Ovary (tissue), 9 donors: ENCODE results near the gene NAAA. TPM values are rescaled to one million over a fixed set of nuclear protein-coding genes. Genes with fewer than 3 reads are reported as not detected.
"Not testable (repeated sequence)": the region's sequence is repeated elsewhere in the genome, so short reads cannot be mapped to it uniquely, and the experiment has no call there.

Experiments
- DNase-seq, 5 donors: peaks; one replicate each; pipeline ENCODE4 v3.0.0-alpha.2; 2019 to 2020
- H3K27ac ChIP-seq, 2 donors: fragments of 200-600 bp; one replicate each; pipeline versions ENCODE4 v1.5.1 to v1.8.0; 2019 to 2022
- H3K27me3 ChIP-seq: fragments of 200-600 bp; one replicate; pipeline ENCODE4 v1.8.0; 2022
- H3K36me3 ChIP-seq: fragments of 200-600 bp; sonication (generic); one replicate; pipeline ENCODE4 v1.5.1; 2019
- H3K4me1 ChIP-seq: one replicate; pipeline ENCODE4 v1.8.1; 2013; ENCODE audit warnings: mild to moderate bottlenecking, moderate library complexity; ENCODE audit not compliant: insufficient read depth
- H3K4me3 ChIP-seq: fragments of 200-600 bp; sonication (generic); one replicate; pipeline ENCODE4 v1.5.1; 2017
- H3K9me3 ChIP-seq, 2 donors: fragments of 200-600 bp in 1 of 2; sonication (generic) in 1 of 2; one replicate each; pipeline versions ENCODE4 v1.5.1 to v1.8.1; 2013 to 2019; ENCODE audit warnings: mild to moderate bottlenecking in 1 of 2, moderate library complexity in 1 of 2
- EP300 ChIP-seq: sonication (generic); formaldehyde crosslinking; IDR thresholded peaks from one replicate; pipeline ENCODE4 v1.6.1; 2017; ENCODE audit warnings: antibody characterized with exemption
- POLR2A ChIP-seq: fragments of 450-650 bp; IDR thresholded peaks from one replicate; pipeline ENCODE4 v1.6.1; 2017; ENCODE audit warnings: antibody characterized with exemption, mild to moderate bottlenecking, moderate library complexity
- WGBS, 3 donors: extraction: QIAGEN DNeasy Blood & Tissue Kit in 1 of 3; methylation state at CpG; one replicate each; pipeline versions ENCODE4 v1.1.5 to v1.1.7; 2013 to 2017; 5-methylcytosine and 5-hydroxymethylcytosine counted together
- intact Hi-C, 4 donors: fragments of 100-400 bp; cut with DNase I; formaldehyde crosslinking; loops; one replicate each; pipeline versions ENCODE4 v1.11.0 to v1.15.1; 2022 to 2023
- polyA plus RNA-seq, 2 donors: library from polyadenylated mRNA; stranded (reverse); fragments of 200-250 nt in 1 of 2; fragments of 350-450 nt in 1 of 2; fragmentation: Illumina TruSeq in 1 of 2; extraction: RNeasy Lipid Tissue Mini Kit (QIAGEN cat#74804) in 1 of 2; gene quantifications; one replicate each; pipeline ENCODE4 v1.2.3, GENCODE V29; 2013 to 2014
- total RNA-seq, 7 donors: library from RNA; depleted of rRNA in 2 of 7; stranded (reverse); fragments of >200 nt in 2 of 7; fragmentation: NEBNext Ultra II Directional in 3 of 7; extraction: Animal tissue kit (Norgen Biotek cat#: 25700) in 3 of 7; gene quantifications; one replicate each; pipeline versions ENCODE4 v1.1.0 to v1.2.4, GENCODE V29; 2016 to 2023
- TF ChIP-seq, protein P1 (sequence below), 3 donors: fragments of 450-650 bp in 2 of 3; fragments of 200-600 bp in 1 of 3; IDR thresholded peaks; one replicate each; pipeline versions ENCODE4 v1.5.1 to v1.8.0; 2016 to 2022; ENCODE audit warnings: antibody characterized with exemption in 3 of 3, mild to moderate bottlenecking in 1 of 3
- donor health status: DM: no; HTN: no; CAD: no; lungs with moderate emphysema.
- donor health status: DM: no; HTN: no; CAD: no.
- donor health status: Bipolar disorder and iron deficiency.
- donor health status: DM: yes; HTN: yes; CAD: no.
- donor health status: DM: no; HTN: no; CAD: no.
- donor health status: DM: yes; HTN: yes; CAD: no.

NAAA gene
- total and polyA plus RNA-seq, 9 donors, result 6.2 to 46.7 (median 14.1) TPM

DNA sequence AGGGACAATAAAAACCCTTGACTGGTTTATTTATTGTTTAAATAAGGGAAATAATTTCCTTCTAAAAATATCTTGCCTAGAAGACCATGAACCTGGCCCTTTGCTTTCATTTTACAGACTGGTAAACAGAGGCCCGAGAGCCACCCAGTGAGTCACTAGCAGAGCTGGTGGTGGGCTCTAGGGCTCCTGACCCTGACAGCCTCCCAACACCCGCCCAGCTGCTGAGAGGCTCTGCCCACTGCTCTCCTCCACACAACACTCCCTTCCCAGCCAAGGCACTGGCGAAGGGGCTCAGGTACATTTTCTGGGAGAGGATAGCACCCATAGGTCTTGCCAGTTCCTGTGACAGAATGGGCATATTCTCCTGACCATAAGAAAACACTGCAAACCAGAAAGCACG lies 20.5 kb downstream of the NAAA start:
- DNase-seq, result no peak
- 69 to 81% (median 73%) methylated on average over 4 of the region's 4 CpGs for WGBS, 3 donors
- intact Hi-C loops, result no loop called here
- Histone ChIP-seq H3K36me3 (no peaks in the 10 kb centered on the region), H3K27me3 (no peaks in the 10 kb centered on the region), H3K4me3 (no peak overlapping the region), H3K27ac (no peak overlapping the region), H3K9me3 (no peaks in the 10 kb centered on the region), H3K4me1 (peaks cover 2% of the 10 kb centered on the region)
- TF ChIP-seq POLR2A (no peak), EP300 (no peak)
- TF ChIP-seq, protein P1, sequence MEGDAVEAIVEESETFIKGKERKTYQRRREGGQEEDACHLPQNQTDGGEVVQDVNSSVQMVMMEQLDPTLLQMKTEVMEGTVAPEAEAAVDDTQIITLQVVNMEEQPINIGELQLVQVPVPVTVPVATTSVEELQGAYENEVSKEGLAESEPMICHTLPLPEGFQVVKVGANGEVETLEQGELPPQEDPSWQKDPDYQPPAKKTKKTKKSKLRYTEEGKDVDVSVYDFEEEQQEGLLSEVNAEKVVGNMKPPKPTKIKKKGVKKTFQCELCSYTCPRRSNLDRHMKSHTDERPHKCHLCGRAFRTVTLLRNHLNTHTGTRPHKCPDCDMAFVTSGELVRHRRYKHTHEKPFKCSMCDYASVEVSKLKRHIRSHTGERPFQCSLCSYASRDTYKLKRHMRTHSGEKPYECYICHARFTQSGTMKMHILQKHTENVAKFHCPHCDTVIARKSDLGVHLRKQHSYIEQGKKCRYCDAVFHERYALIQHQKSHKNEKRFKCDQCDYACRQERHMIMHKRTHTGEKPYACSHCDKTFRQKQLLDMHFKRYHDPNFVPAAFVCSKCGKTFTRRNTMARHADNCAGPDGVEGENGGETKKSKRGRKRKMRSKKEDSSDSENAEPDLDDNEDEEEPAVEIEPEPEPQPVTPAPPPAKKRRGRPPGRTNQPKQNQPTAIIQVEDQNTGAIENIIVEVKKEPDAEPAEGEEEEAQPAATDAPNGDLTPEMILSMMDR (IDR thresholded peaks at IDR 0.05), result no peak

DNA sequence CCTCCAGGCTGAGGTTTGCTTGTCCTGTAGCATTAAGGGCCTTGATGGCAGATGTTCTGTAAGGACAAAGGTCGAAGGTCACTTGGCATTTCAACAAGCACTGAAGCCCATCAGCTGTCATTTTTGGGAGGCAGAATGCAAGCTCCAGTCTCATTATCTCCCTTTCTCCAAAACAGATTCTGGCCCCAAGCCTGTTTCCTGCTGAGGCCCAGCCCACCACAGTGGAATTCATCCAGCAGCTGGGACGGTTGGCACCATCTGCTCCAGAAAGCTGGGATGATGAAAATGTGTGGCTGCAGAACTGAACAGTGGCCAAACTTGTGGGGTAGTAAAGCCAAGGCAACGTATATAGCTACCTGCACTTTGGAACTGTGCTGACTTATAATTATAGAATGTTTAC lies 20.9 kb downstream of the NAAA start:
- WGBS, 3 donors, result 16 to 35% (median 24%) methylated on average over 3 of the region's 3 CpGs
- H3K27ac ChIP-seq, result no peak overlapping the region
- intact Hi-C loops, result no loop called here
- peak in 3 of 5 donors; percentile 30 to 48 (median 41) for DNase-seq
- H3K27me3 ChIP-seq, result no peaks in the 10 kb centered on the region
- TF ChIP-seq, protein P1 (IDR thresholded peaks at IDR 0.05), result no peak
- TF ChIP-seq POLR2A (no peak), EP300 (no peak)
- H3K36me3 ChIP-seq, result no peaks in the 10 kb centered on the region
- H3K4me1 ChIP-seq, result peaks cover 2% of the 10 kb centered on the region
- H3K4me3 ChIP-seq, result no peak overlapping the region
- no peaks in the 10 kb centered on the region for H3K9me3 ChIP-seq

DNA sequence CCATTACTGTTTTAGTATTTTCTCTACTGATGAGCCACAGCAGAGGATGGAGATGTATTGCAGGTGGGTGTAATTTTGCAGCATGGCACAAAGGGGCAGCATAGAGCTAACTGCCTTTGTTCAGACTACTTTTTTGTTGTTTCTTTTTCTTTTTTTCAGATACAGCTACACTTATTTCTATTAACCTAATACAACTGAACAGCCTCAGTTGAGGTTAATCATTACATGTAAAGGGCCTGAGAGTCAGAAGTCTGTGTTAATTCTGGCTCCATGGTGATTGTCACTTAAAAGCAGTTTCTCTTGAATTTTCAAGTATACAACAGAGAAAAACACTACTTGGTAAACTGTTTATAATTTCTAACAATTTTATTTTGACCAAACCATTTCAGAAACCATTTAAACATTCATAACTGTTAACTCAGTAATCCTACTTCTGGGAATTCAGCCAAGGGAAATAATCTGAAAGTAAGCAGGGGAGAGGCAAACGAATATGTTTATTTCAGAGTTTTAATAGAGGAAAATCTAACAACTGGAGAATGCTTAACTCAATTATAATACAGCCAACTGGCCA lies 24.6 kb downstream of the NAAA start:
- no peaks in the 10 kb centered on the region for H3K36me3 ChIP-seq
- peak overlapping the region in 1 of 2 donors; percentile 9 for H3K27ac ChIP-seq
- no peaks in the 10 kb centered on the region for H3K27me3 ChIP-seq
- 0 to 4% (median 1%) methylated on average over 1 of the region's 1 CpG for WGBS, 3 donors
- H3K9me3 ChIP-seq, result no peaks in the 10 kb centered on the region
- H3K4me3 ChIP-seq, result no peak overlapping the region
- intact Hi-C loops, result no loop called here
- no peak for TF ChIP-seq POLR2A
- TF ChIP-seq, protein P1 (IDR thresholded peaks at IDR 0.05), result peak; percentile 40 to 67 (median 52)
- peak in 2 of 5 donors; percentile 28 to 39 for DNase-seq
- peaks cover 2% of the 10 kb centered on the region for H3K4me1 ChIP-seq

DNA sequence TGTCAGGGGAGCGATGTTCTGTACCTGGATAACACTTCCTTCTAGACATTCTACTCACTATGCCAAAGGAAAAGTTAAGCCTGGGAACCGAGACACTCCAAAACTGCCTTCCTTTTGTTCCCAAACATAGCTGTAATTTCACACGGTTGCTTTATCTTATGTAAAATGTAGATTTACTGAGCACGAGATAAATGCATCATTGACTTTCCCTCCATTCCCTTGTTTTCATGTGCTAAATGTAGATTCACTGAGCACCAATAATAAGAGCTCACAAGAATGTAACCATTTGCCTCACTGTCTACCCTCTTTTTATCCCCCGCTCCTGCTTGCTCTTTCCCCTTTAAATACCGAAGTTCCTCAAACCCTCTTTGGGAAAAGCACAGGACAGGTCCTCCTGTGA lies 27.8 kb downstream of the NAAA start:
- H3K4me3 ChIP-seq, result no peak overlapping the region
- H3K27me3 ChIP-seq, result no peaks in the 10 kb centered on the region
- WGBS, 3 donors, result 35 to 52% (median 42%) methylated on average over 6 of the region's 6 CpGs
- TF ChIP-seq EP300, result no peak
- TF ChIP-seq, protein P1 (IDR thresholded peaks at IDR 0.05), result no peak
- TF ChIP-seq POLR2A, result no peak
- no peak overlapping the region for H3K27ac ChIP-seq
- intact Hi-C loops, result no loop called here
- H3K4me1 ChIP-seq, result no peaks in the 10 kb centered on the region
- H3K36me3 ChIP-seq, result no peaks in the 10 kb centered on the region
- DNase-seq, result no peak
- no peaks in the 10 kb centered on the region for H3K9me3 ChIP-seq

DNA sequence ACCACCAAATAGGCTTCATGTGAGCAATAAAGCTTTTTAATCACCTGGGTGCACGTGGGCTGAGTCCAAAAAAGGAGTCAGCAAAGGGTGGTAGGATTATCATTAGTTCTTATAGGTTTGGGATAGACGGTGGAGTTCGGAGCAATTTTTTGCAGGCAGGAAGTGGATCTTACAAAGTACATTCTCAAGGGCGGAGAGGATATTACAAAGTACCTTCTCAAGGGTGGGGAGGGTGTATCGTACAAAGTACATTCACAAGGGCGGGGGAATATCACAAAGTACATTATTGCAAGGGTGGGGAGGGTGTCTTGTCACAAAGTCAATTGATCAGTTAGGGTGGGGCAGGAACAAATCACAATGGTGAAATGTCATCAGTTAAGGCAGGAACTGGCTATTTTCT lies 30.0 kb downstream of the NAAA start:
- H3K9me3 ChIP-seq, intact Hi-C loops, H3K4me1 ChIP-seq, DNase-seq, H3K27ac ChIP-seq, H3K36me3 ChIP-seq, H3K4me3 ChIP-seq, H3K27me3 ChIP-seq: not testable (repeated sequence)
- WGBS, 3 donors, result 94 to 96% (median 96%) methylated on average over 6 of the region's 6 CpGs
